B cell (primary cell): ENCODE results near the gene RBMS3.

ENCODE experiments used
- EZH2 ChIP-seq: IDR thresholded peaks from 2 replicates; pipeline ENCODE4 v1.6.1; 2012; ENCODE audit warnings: borderline replicate concordance, low read depth, mild to moderate bottlenecking, moderate library complexity, low read length; ENCODE audit not compliant: insufficient read depth, poor library complexity, severe bottlenecking
- TF ChIP-seq, protein P1 (sequence below): fragments of 200-600 bp; IDR thresholded peaks from one replicate; pipeline ENCODE4 v1.8.0; 2022; ENCODE audit warnings: antibody characterized with exemption, mild to moderate bottlenecking

DNA sequence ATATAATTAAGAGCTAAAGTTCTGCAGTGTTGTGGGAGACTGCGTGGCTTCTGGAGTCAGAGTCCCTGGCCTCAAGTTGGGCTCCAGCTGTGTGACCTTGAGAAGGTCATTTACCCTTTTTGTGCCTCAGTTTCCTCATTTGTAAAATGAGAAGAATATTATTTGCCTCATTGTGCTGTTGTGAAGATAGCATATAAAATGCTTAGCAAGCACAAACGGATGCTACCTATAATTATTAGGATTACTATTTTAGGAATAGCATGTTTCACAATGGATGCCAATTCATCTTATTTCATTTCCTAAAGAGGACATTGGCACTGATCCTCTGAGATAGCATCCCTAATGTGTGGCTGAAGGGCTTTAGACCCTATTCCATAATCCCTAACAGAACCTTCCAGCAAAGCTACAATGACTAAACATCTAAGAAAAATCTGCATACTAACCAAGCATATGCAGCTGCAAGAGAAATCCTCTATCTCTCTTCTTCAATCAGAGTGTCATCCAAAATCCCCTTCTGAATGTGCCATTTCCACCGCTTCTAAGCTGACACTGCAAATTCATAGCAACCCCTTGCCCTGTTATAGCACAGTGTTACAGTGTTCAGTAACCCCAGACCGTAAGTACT is 148.3 kb downstream of the RBMS3 start:
- TF ChIP-seq, protein P1, sequence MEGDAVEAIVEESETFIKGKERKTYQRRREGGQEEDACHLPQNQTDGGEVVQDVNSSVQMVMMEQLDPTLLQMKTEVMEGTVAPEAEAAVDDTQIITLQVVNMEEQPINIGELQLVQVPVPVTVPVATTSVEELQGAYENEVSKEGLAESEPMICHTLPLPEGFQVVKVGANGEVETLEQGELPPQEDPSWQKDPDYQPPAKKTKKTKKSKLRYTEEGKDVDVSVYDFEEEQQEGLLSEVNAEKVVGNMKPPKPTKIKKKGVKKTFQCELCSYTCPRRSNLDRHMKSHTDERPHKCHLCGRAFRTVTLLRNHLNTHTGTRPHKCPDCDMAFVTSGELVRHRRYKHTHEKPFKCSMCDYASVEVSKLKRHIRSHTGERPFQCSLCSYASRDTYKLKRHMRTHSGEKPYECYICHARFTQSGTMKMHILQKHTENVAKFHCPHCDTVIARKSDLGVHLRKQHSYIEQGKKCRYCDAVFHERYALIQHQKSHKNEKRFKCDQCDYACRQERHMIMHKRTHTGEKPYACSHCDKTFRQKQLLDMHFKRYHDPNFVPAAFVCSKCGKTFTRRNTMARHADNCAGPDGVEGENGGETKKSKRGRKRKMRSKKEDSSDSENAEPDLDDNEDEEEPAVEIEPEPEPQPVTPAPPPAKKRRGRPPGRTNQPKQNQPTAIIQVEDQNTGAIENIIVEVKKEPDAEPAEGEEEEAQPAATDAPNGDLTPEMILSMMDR, result no peak
- TF ChIP-seq EZH2, result no peak
